22Rv1 (cell line): Measurements from ENCODE around the gene KLHDC4.

Experiments used
- ZFX ChIP-seq: fragments of 450-650 bp; IDR thresholded peaks from 2 replicates; pipeline ENCODE4 v1.6.1; 2017; ENCODE audit warnings: antibody characterized with exemption, borderline replicate concordance
- TF ChIP-seq, protein P1 (sequence below): fragments of 450-650 bp; IDR thresholded peaks from 2 replicates; pipeline ENCODE4 v1.5.1; 2017; ENCODE audit warnings: mild to moderate bottlenecking

GRCh38 chr16:87702325-87702811, 63.4 kb downstream of the KLHDC4 start:
- TF ChIP-seq, protein P1, sequence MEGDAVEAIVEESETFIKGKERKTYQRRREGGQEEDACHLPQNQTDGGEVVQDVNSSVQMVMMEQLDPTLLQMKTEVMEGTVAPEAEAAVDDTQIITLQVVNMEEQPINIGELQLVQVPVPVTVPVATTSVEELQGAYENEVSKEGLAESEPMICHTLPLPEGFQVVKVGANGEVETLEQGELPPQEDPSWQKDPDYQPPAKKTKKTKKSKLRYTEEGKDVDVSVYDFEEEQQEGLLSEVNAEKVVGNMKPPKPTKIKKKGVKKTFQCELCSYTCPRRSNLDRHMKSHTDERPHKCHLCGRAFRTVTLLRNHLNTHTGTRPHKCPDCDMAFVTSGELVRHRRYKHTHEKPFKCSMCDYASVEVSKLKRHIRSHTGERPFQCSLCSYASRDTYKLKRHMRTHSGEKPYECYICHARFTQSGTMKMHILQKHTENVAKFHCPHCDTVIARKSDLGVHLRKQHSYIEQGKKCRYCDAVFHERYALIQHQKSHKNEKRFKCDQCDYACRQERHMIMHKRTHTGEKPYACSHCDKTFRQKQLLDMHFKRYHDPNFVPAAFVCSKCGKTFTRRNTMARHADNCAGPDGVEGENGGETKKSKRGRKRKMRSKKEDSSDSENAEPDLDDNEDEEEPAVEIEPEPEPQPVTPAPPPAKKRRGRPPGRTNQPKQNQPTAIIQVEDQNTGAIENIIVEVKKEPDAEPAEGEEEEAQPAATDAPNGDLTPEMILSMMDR = peak; percentile 71
- TF ChIP-seq ZFX = no peak
